Breast epithelium (tissue), 4 donors: Measurements from ENCODE around the gene TRIL. TPM values are rescaled to one million over a fixed set of nuclear protein-coding genes. Genes with fewer than 3 reads are reported as not detected.
A peak's percentile ranks its signal among the peaks of the same experiment; 100 is the strongest.

Source experiments
- DNase-seq, 2 donors: peaks; one replicate each; pipeline ENCODE4 v3.0.0-alpha.2; 2019; ENCODE audit warnings: low spot score in 2 of 2
- H3K27ac ChIP-seq, 2 donors: fragments of 200-600 bp; sonication (generic) in 1 of 2; one replicate each; pipeline ENCODE4 v1.5.1; 2016 to 2019; ENCODE audit warnings: mild to moderate bottlenecking in 1 of 2
- H3K27me3 ChIP-seq, 2 donors: fragments of 200-600 bp; sonication (generic) in 1 of 2; one replicate each; pipeline versions ENCODE4 v1.5.1 to v1.6.0; 2017 to 2019; ENCODE audit warnings: control low read depth in 1 of 2, mild to moderate bottlenecking in 1 of 2
- H3K36me3 ChIP-seq: fragments of 200-600 bp; one replicate; pipeline ENCODE4 v1.5.1; 2019
- H3K4me1 ChIP-seq, 2 donors: fragments of 200-600 bp; sonication (generic); one replicate each; pipeline ENCODE4 v1.5.1; 2016 to 2019; ENCODE audit warnings: control low read depth in 1 of 2
- H3K4me3 ChIP-seq, 3 donors: fragments of 200-600 bp; sonication (generic); 1 replicate in 2 of 3; 2 replicates in 1 of 3; pipeline ENCODE4 v1.5.1; 2016 to 2019; ENCODE audit warnings: mild to moderate bottlenecking in 3 of 3, moderate library complexity in 2 of 3
- H3K9me3 ChIP-seq, 2 donors: fragments of 200-600 bp; sonication (generic) in 1 of 2; one replicate each; pipeline ENCODE4 v1.5.1; 2016 to 2019; ENCODE audit warnings: control low read depth in 1 of 2
- CTCF ChIP-seq, 3 donors: fragments of 450-650 bp; IDR thresholded peaks; one replicate each; pipeline ENCODE4 v1.5.1; 2016 to 2017; ENCODE audit warnings: antibody characterized with exemption in 3 of 3, mild to moderate bottlenecking in 3 of 3, moderate library complexity in 3 of 3
- POLR2A ChIP-seq: fragments of 450-650 bp; IDR thresholded peaks from one replicate; pipeline ENCODE4 v1.6.1; 2016; ENCODE audit warnings: antibody characterized with exemption, mild to moderate bottlenecking, moderate library complexity
- POLR2AphosphoS5 ChIP-seq, 3 donors: sonication (generic); formaldehyde crosslinking; IDR thresholded peaks; one replicate each; pipeline ENCODE4 v1.6.1; 2017; ENCODE audit warnings: antibody characterized with exemption in 3 of 3
- intact Hi-C: fragments of 100-400 bp; cut with DNase I; formaldehyde crosslinking; loops from one replicate; pipeline ENCODE4 v1.15.1; 2023; ENCODE audit warnings: low total_unique reads
- total RNA-seq, 3 donors: library from RNA; depleted of rRNA; stranded (reverse); fragments of >200 nt; gene quantifications; one replicate each; pipeline ENCODE4 v1.1.0, GENCODE V29; 2016

Gene TRIL
- total RNA-seq, 3 donors from 2014 or later: 0.48 to 8.3 (median 8.2) TPM

- Histone ChIP-seq H3K4me3 (no peak overlapping the region), H3K27ac (no peak overlapping the region), H3K27me3 (no peaks in the 10 kb centered on the region), H3K4me1 (no peaks in the 10 kb centered on the region), H3K9me3 (no peaks in the 10 kb centered on the region), H3K36me3 (no peaks in the 10 kb centered on the region)
- DNase-seq: no peak
- intact Hi-C loops: no loop called here
- TF ChIP-seq CTCF (IDR thresholded peaks at IDR 0.05): no peak
- TF ChIP-seq POLR2A: no peak
- no peak for TF ChIP-seq POLR2AphosphoS5 (IDR thresholded peaks at IDR 0.05)
These were observed 35.2 kb upstream of the TRIL start for GRCh38 chr7:28993371-28993770.

- no peak for DNase-seq
- no peak overlapping the region for H3K4me3 ChIP-seq
- no peaks in the 10 kb centered on the region for H3K27me3 ChIP-seq
- H3K4me1 ChIP-seq: peaks cover 0 to 2% of the 10 kb centered on the region in 2 donors
- peak overlapping the region in 1 of 2 donors; percentile 48 for H3K27ac ChIP-seq
- TF ChIP-seq POLR2A (no peak), POLR2AphosphoS5 (IDR thresholded peaks at IDR 0.05) (no peak), CTCF (IDR thresholded peaks at IDR 0.05) (no peak)
- no peaks in the 10 kb centered on the region for H3K36me3 ChIP-seq
- intact Hi-C loops: no loop called here
- H3K9me3 ChIP-seq: no peaks in the 10 kb centered on the region
These were observed 34.7 kb upstream of the TRIL start for GRCh38 chr7:28992798-28993197.

GRCh38 chr7:28990200-28990960 is 32.2 kb upstream of the TRIL start:
- no peaks in the 10 kb centered on the region for H3K9me3 ChIP-seq
- no peak for DNase-seq

GRCh38 chr7:28989211-28989980 is 31.3 kb upstream of the TRIL start:
- TF ChIP-seq POLR2A: no peak
- TF ChIP-seq CTCF (IDR thresholded peaks at IDR 0.05): no peak
- no peak for TF ChIP-seq POLR2AphosphoS5 (IDR thresholded peaks at IDR 0.05)
- Histone ChIP-seq H3K4me3 (no peak overlapping the region), H3K27ac (peak overlapping the region; percentile 70 to 79), H3K9me3 (no peaks in the 10 kb centered on the region), H3K27me3 (no peaks in the 10 kb centered on the region), H3K36me3 (no peaks in the 10 kb centered on the region), H3K4me1 (peaks cover 17 to 34% of the 10 kb centered on the region in 2 donors)
- intact Hi-C loops: no loop called here
- DNase-seq: no peak

More at GRCh38 chr7:28990200-28990960, 32.2 kb upstream of the TRIL start:
- Histone ChIP-seq H3K4me1 (peaks cover 11 to 26% of the 10 kb centered on the region in 2 donors), H3K36me3 (no peaks in the 10 kb centered on the region), H3K27me3 (no peaks in the 10 kb centered on the region), H3K4me3 (no peak overlapping the region), H3K27ac (peak overlapping the region in 1 of 2 donors; percentile 70)
- intact Hi-C loops: no loop called here
- TF ChIP-seq POLR2A (no peak), CTCF (IDR thresholded peaks at IDR 0.05) (no peak), POLR2AphosphoS5 (IDR thresholded peaks at IDR 0.05) (no peak)

- TF ChIP-seq POLR2AphosphoS5 (IDR thresholded peaks at IDR 0.05): peak; percentile 51 to 93 (median 93)
- TF ChIP-seq POLR2A: no peak
- TF ChIP-seq CTCF (IDR thresholded peaks at IDR 0.05): no peak
- intact Hi-C loops: no loop called here
- H3K4me1 ChIP-seq: peaks cover 20 to 40% of the 10 kb centered on the region in 2 donors
- peak in 1 of 2 donors; percentile 71 for DNase-seq
- H3K4me3 ChIP-seq: no peak overlapping the region
- no peaks in the 10 kb centered on the region for H3K36me3 ChIP-seq
- peak overlapping the region; percentile 70 to 79 for H3K27ac ChIP-seq
- H3K9me3 ChIP-seq: no peaks in the 10 kb centered on the region
- no peaks in the 10 kb centered on the region for H3K27me3 ChIP-seq
These were observed 30.7 kb upstream of the TRIL start for GRCh38 chr7:28988810-28989209.
